A549 treated with AZD9567 at 1 μM for 4 hours (cell line): Measurements from ENCODE around the gene GFI1. TPM values are rescaled to one million over a fixed set of nuclear protein-coding genes. Genes with fewer than 3 reads are reported as not detected.

Source experiments
- total RNA-seq: library from RNA; stranded (reverse); fragments of 200-300 nt; extraction: Qiagen RNA extraction; gene quantifications from 5 replicates; pipeline ENCODE4 v1.2.3, GENCODE V29; 2022; ENCODE audit not compliant: insufficient read depth

Gene GFI1
- 0.21 to 0.44 TPM (median 0.36 TPM) in 4 of 5 replicates, not detected in the other for total RNA-seq

DNA sequence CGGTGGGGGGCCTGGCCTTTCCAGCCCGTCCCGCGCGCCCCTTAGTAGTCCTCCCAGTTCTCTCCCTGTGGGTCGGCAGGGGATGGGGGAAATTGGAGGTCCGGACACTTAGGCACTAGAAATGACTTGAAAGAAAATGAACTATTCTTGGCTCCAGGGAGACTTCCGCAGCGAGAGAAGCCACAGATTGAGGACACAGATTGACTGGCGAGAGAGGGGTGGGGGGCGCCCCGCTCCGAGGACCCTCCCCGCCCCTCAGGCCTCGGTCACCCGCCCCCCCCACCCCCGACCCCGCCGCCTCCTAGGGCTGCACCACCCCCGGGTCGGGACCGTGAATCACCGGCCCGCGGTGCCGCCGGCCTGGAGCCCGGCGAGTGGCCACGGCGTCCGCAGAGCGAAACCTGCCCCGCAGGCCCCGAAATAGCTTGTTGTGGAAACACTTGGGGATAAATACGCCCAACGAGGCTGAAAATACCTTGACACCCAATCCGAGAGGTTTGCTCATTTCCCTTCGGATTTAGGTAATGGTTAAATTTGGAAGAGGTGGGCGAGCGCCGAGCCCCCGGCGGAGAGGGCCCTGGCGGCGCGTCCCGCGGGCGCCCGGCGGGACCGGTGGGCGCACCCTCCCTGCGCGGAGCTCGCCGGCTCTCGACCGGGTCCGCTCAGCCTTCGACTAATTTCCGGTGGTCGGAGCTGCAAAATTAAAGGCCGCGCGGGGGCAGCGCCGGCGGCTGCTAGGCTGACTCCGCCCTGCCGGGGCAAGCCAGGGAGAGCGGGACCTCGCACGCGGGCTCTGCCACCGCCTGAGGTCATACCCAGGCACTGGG is at the start of gene GFI1:
GFI1 (minus strand) TSS at position 675 of the 827 bp plus-strand sequence. CDS start 3,438 bp downstream, outside the sequence.

Other genes with a start within 250 kb of the GFI1 start
- gene GLMN, start 187.9 kb downstream of the GFI1 start, total RNA-seq: 3.7 to 8.7 TPM (median 7.1 TPM) in 5 replicates
- 9.6 to 12.6 TPM (median 11.0 TPM) in 5 replicates for gene RPAP2, start 187.9 kb downstream of the GFI1 start, total RNA-seq